Kidney (tissue), 14 donors: ENCODE results near the gene BAD. TPM values are rescaled to one million over a fixed set of nuclear protein-coding genes. Genes with fewer than 3 reads are reported as not detected.
"Not testable (repeated sequence)": the region's sequence is repeated elsewhere in the genome, so short reads cannot be mapped to it uniquely, and the experiment has no call there.

ENCODE experiments used
- DNase-seq, 5 donors: peaks; one replicate each; pipeline ENCODE4 v3.0.0-alpha.2; 2013 to 2020
- FAIRE-seq: peaks from 2 replicates; lab custom pipeline; 2012; peaks lifted over from hg19 to GRCh38; lab: Jason Lieb, UNC
- H3K27ac ChIP-seq, 2 donors: one replicate each; pipeline ENCODE4 v1.7.0; 2013; ENCODE audit warnings: low read depth in 2 of 2, low read length in 2 of 2, inconsistent platforms in 1 of 2
- H3K27me3 ChIP-seq: one replicate; pipeline ENCODE4 v1.7.1; 2013; ENCODE audit warnings: low read length, inconsistent platforms; ENCODE audit not compliant: control insufficient read depth, insufficient read depth
- H3K36me3 ChIP-seq, 3 donors: one replicate each; pipeline versions ENCODE4 v1.7.0 to v1.7.1; 2013; ENCODE audit warnings: low read length in 3 of 3, control low read depth in 1 of 3, inconsistent platforms in 1 of 3; ENCODE audit not compliant: insufficient read depth in 3 of 3, control insufficient read depth in 2 of 3
- H3K4me1 ChIP-seq, 3 donors: one replicate each; pipeline versions ENCODE4 v1.7.0 to v1.7.1; 2013; ENCODE audit warnings: low read length in 3 of 3, inconsistent platforms in 1 of 3, low read depth in 1 of 3; ENCODE audit not compliant: control insufficient read depth in 2 of 3, insufficient read depth in 2 of 3
- H3K4me3 ChIP-seq, 3 donors: one replicate each; pipeline versions ENCODE4 v1.7.0 to v1.8.1; 2013; ENCODE audit warnings: low read length in 3 of 3, control low read depth in 1 of 3, inconsistent platforms in 1 of 3
- H3K9ac ChIP-seq, 3 donors: one replicate each; pipeline versions ENCODE4 v1.7.0 to v1.7.1; 2013; ENCODE audit warnings: low read length in 3 of 3, control low read depth in 1 of 3, inconsistent platforms in 1 of 3
- H3K9me3 ChIP-seq, 3 donors: one replicate each; pipeline versions ENCODE4 v1.7.0 to v1.7.1; 2013; ENCODE audit warnings: low read length in 3 of 3, control low read depth in 1 of 3, inconsistent platforms in 1 of 3; ENCODE audit not compliant: control insufficient read depth in 2 of 3, insufficient read depth in 1 of 3
- CTCF ChIP-seq: IDR thresholded peaks from 3 replicates; pipeline ENCODE4 v1.5.1; 2012; ENCODE audit warnings: mild to moderate bottlenecking, moderate library complexity, borderline replicate concordance; ENCODE audit not compliant: insufficient read depth; ENCODE audit errors: extremely low read depth
- intact Hi-C: fragments of 100-400 bp; cut with DNase I; formaldehyde crosslinking; loops from one replicate; pipeline ENCODE4 v1.11.1; 2022
- polyA plus RNA-seq: library from polyadenylated mRNA; stranded (reverse); fragments of 350-450 nt; fragmentation: Illumina TruSeq; extraction: RNeasy Lipid Tissue Mini Kit (QIAGEN cat#74804); gene quantifications from one replicate; pipeline ENCODE4 v1.2.3, GENCODE V29; 2014; ENCODE audit warnings: low read depth, low replicate concordance; ENCODE audit not compliant: insufficient read depth
- total RNA-seq: library from RNA; stranded (reverse); fragmentation: NEBNext Ultra II Directional; extraction: Animal tissue kit (Norgen Biotek cat#: 25700); gene quantifications from one replicate; pipeline ENCODE4 v1.2.1, GENCODE V29; 2021
- donor health status: control.
- donor health status: control.
- donor health status: control.
- donor health status: control.
- donor health status: control.
- donor health status: DM: yes; HTN: yes; CAD: no.
- donor health status: Normal renal cell carcinoma (clear cell type).

The BAD gene
- total and polyA plus RNA-seq, 2 donors from 2014 or later: 59.8 to 157 TPM

GRCh38 chr11:64327375-64327774 lies 42.9 kb upstream of the BAD start:
- Histone ChIP-seq H3K4me3 (no peak overlapping the region), H3K27ac (no peak overlapping the region), H3K27me3 (no peaks in the 10 kb centered on the region), H3K36me3 (no peaks in the 10 kb centered on the region), H3K9ac (no peak overlapping the region), H3K4me1 (peaks cover 0 to 10% (median 0%) of the 10 kb centered on the region in 3 donors), H3K9me3 (no peaks in the 10 kb centered on the region)
- TF ChIP-seq CTCF: no peak
- intact Hi-C loops: no loop called here
- DNase-seq (no peak), FAIRE-seq (no peak)

- Histone ChIP-seq H3K36me3 (peaks cover 0 to 2% (median 0%) of the 10 kb centered on the region in 3 donors), H3K4me1 (peaks cover 0 to 4% (median 0%) of the 10 kb centered on the region in 3 donors), H3K27me3 (no peaks in the 10 kb centered on the region), H3K9me3 (no peaks in the 10 kb centered on the region), H3K9ac (no peak overlapping the region), H3K27ac (no peak overlapping the region), H3K4me3 (no peak overlapping the region)
- FAIRE-seq: no peak
- intact Hi-C loops: no loop called here
- no peak for DNase-seq
- no peak for TF ChIP-seq CTCF
These were observed 40.4 kb upstream of the BAD start for GRCh38 chr11:64324692-64325469.

GRCh38 chr11:64323984-64324383 lies 39.5 kb upstream of the BAD start:
- DNase-seq, H3K36me3 ChIP-seq, H3K4me3 ChIP-seq, H3K27me3 ChIP-seq, H3K9ac ChIP-seq, H3K27ac ChIP-seq, H3K4me1 ChIP-seq, FAIRE-seq, H3K9me3 ChIP-seq, intact Hi-C loops: not testable (repeated sequence)

- H3K4me3 ChIP-seq: no peak overlapping the region
- DNase-seq (no peak), FAIRE-seq (no peak)
- no peak for TF ChIP-seq CTCF
- no peaks in the 10 kb centered on the region for H3K9me3 ChIP-seq
- no peak overlapping the region for H3K27ac ChIP-seq
- intact Hi-C loops: no loop called here
- H3K4me1 ChIP-seq: peaks cover 0 to 9% (median 6%) of the 10 kb centered on the region in 3 donors
- no peak overlapping the region for H3K9ac ChIP-seq
- H3K27me3 ChIP-seq: no peaks in the 10 kb centered on the region
- peaks cover 0 to 4% (median 0%) of the 10 kb centered on the region in 3 donors for H3K36me3 ChIP-seq
These were observed 38.9 kb upstream of the BAD start for GRCh38 chr11:64323373-64323772.
